IMR-90 (cell line): Measurements from ENCODE around the gene KCTD5. TPM values are rescaled to one million over a fixed set of nuclear protein-coding genes. Genes with fewer than 3 reads are reported as not detected.

Experiments used
- ATAC-seq: fragments of 200-7000 bp; cut with Tn5 transposase; 2 replicates; pipeline ENCODE4 v1.9.1; 2020; ENCODE audit warnings: low read depth, mild to moderate bottlenecking, moderate library complexity
- BruUV-seq: library from RNA; stranded (reverse); fragments of 400-500 nt; replicated peaks from 2 replicates; lab custom pipeline; 2021; lab: Mats Ljungman, UMichigan
- CTCF ChIA-PET: fragments of 300-600 bp; formaldehyde crosslinking; extraction: SDS; loops from one replicate; lab custom pipeline; 2021; ENCODE audit warnings: antibody characterized with exemption; lab: Yijun Ruan, JAX
- POLR2A ChIA-PET: fragments of 300-600 bp; sonication (Branson Sonifier 250); formaldehyde crosslinking; loops from one replicate; lab custom pipeline; 2022; ENCODE audit warnings: antibody characterized with exemption; ENCODE audit not compliant: unreplicated experiment; lab: Charles Lee
- DNase-seq: peaks from one replicate; pipeline ENCODE4 v3.0.0; 2013
- H2AFZ ChIP-seq: replicated peaks from 2 replicates; pipeline ENCODE3; 2013; ENCODE audit warnings: low read length, mild to moderate bottlenecking; ENCODE audit not compliant: poor library complexity
- H2AK5ac ChIP-seq: 2 replicates; pipeline ENCODE4 v1.6.1; 2013; ENCODE audit warnings: low read depth, low read length, inconsistent platforms
- H2AK9ac ChIP-seq: replicated peaks from 2 replicates; pipeline ENCODE3; 2013; ENCODE audit warnings: mild to moderate bottlenecking, low read depth, low read length, moderate library complexity; ENCODE audit not compliant: poor library complexity
- H2BK120ac ChIP-seq: 2 replicates; pipeline ENCODE4 v1.6.1; 2013; ENCODE audit warnings: low read depth, low read length, inconsistent platforms
- H2BK15ac ChIP-seq: 3 replicates; pipeline ENCODE4 v1.6.1; 2013; ENCODE audit warnings: low read depth, low read length, inconsistent platforms
- H2BK20ac ChIP-seq: 2 replicates; pipeline ENCODE4 v1.6.1; 2013; ENCODE audit warnings: low read depth, mild to moderate bottlenecking, inconsistent platforms, low read length, moderate library complexity
- H2BK5ac ChIP-seq: 2 replicates; pipeline ENCODE4 v1.6.1; 2013; ENCODE audit warnings: mild to moderate bottlenecking, low read depth, low read length, inconsistent platforms; ENCODE audit not compliant: poor library complexity, severe bottlenecking
- H3K14ac ChIP-seq: replicated peaks from 2 replicates; pipeline ENCODE4 v1.6.1; 2013; ENCODE audit warnings: low read depth, low read length, inconsistent platforms
- H3K18ac ChIP-seq: 2 replicates; pipeline ENCODE4 v1.6.1; 2013; ENCODE audit warnings: low read depth, low read length, control low read depth
- H3K23ac ChIP-seq: 2 replicates; pipeline ENCODE4 v1.6.1; 2013; ENCODE audit warnings: low read depth, low read length, inconsistent platforms
- H3K27ac ChIP-seq: 2 replicates; pipeline ENCODE4 v1.5.1; 2013; ENCODE audit warnings: mild to moderate bottlenecking, control low read depth, low read length; ENCODE audit not compliant: insufficient read depth
- H3K27me3 ChIP-seq: 2 replicates; pipeline ENCODE4 v1.6.1; 2013; ENCODE audit warnings: low read length; ENCODE audit not compliant: control insufficient read depth, insufficient read depth
- H3K36me3 ChIP-seq: 2 replicates; pipeline ENCODE4 v1.6.1; 2013; ENCODE audit warnings: low read length, mixed read lengths; ENCODE audit not compliant: control insufficient read depth, insufficient read depth
- H3K4ac ChIP-seq: 2 replicates; pipeline ENCODE4 v1.6.1; 2013; ENCODE audit warnings: low read depth, low read length, inconsistent platforms
- H3K4me1 ChIP-seq: 2 replicates; pipeline ENCODE4 v1.6.1; 2013; ENCODE audit warnings: low read length, mixed read lengths; ENCODE audit not compliant: control insufficient read depth, insufficient read depth
- H3K4me2 ChIP-seq: 2 replicates; pipeline ENCODE4 v1.6.1; 2013; ENCODE audit warnings: low read depth, mild to moderate bottlenecking, control low read depth, low read length, moderate library complexity
- H3K4me3 ChIP-seq: 2 replicates; pipeline ENCODE4 v1.5.1; 2013; ENCODE audit warnings: low read depth, mild to moderate bottlenecking, control low read depth, low read length, moderate library complexity; ENCODE audit not compliant: insufficient read depth
- H3K56ac ChIP-seq: 2 replicates; pipeline ENCODE4 v1.6.1; 2013; ENCODE audit warnings: low read length, inconsistent platforms; ENCODE audit not compliant: insufficient read depth; ENCODE audit errors: extremely low read depth
- H3K79me1 ChIP-seq, 2 experiments: 2 replicates each; pipeline ENCODE4 v1.6.1; 2013; ENCODE audit warnings: low read length in 2 of 2, inconsistent platforms in 1 of 2, low read depth in 1 of 2
- H3K9ac ChIP-seq: 2 replicates; pipeline ENCODE4 v1.6.1; 2013; ENCODE audit warnings: low read depth, low read length, control low read depth
- H3K9me1 ChIP-seq: 2 replicates; pipeline ENCODE4 v1.6.1; 2013; ENCODE audit warnings: low read length, inconsistent platforms; ENCODE audit not compliant: insufficient read depth
- H3K9me3 ChIP-seq: 2 replicates; pipeline ENCODE4 v1.6.1; 2013; ENCODE audit warnings: low read length; ENCODE audit not compliant: control insufficient read depth, insufficient read depth
- H4K20me1 ChIP-seq: 2 replicates; pipeline ENCODE4 v1.6.1; 2013; ENCODE audit warnings: low read length, inconsistent platforms; ENCODE audit not compliant: insufficient read depth
- H4K5ac ChIP-seq: 2 replicates; pipeline ENCODE4 v1.6.1; 2013; ENCODE audit warnings: mild to moderate bottlenecking, low read depth, low read length, control low read depth
- H4K8ac ChIP-seq, 2 experiments: 2 replicates each; pipeline ENCODE4 v1.6.1; 2013; ENCODE audit warnings: low read depth in 2 of 2, low read length in 2 of 2, control low read depth in 1 of 2, inconsistent platforms in 1 of 2
- H4K91ac ChIP-seq: 2 replicates; pipeline ENCODE4 v1.6.1; 2013; ENCODE audit warnings: low read depth, low read length, inconsistent platforms; ENCODE audit not compliant: insufficient read depth
- CEBPB ChIP-seq: IDR thresholded peaks from 2 replicates; pipeline ENCODE4 v1.6.1; 2012; ENCODE audit warnings: low read depth, low read length, improper control_type of control experiment
- FOS ChIP-seq: fragments of 150-350 bp; IDR thresholded peaks from 2 replicates; pipeline ENCODE4 v1.6.1; 2016; ENCODE audit warnings: low read depth, low read length
- MAFK ChIP-seq: IDR thresholded peaks from 2 replicates; pipeline ENCODE4 v1.6.1; 2012; ENCODE audit warnings: low read depth, low read length, improper control_type of control experiment
- MAZ ChIP-seq: IDR thresholded peaks from 2 replicates; pipeline ENCODE4 v1.6.1; 2012; ENCODE audit warnings: low read depth, mild to moderate bottlenecking, low read length, improper control_type of control experiment, moderate library complexity, borderline replicate concordance
- WGBS, 2 experiments: methylation state at CpG; one replicate each; pipeline versions ENCODE4 v1.1.5 to v1.1.7; 2013; ENCODE audit warnings: missing lambda C conversion rate in 2 of 2; ENCODE audit not compliant: insufficient read length in 1 of 2; ENCODE audit errors: extremely low coverage in 2 of 2; 5-methylcytosine and 5-hydroxymethylcytosine counted together
- dilution Hi-C: fragments of 300-500 bp; cut with HindIII; formaldehyde crosslinking; loops from one replicate; pipeline ENCODE4 v1.14.3; 2018; ENCODE audit warnings: low sequenced_read_pairs; ENCODE audit not compliant: unreplicated experiment
- in situ Hi-C: fragments of 300-500 bp; cut with MboI; formaldehyde crosslinking; loops from 3 replicates; pipeline ENCODE4 v1.14.3; 2019; ENCODE audit warnings: low sequenced_read_pairs, inconsistent platforms, mixed read lengths
- intact Hi-C: fragments of 100-400 bp; cut with micrococcal nuclease; formaldehyde crosslinking; loops from 2 replicates; pipeline ENCODE4 v1.10.0; 2022
- polyA plus RNA-seq, 3 experiments: library from polyadenylated mRNA; depleted of rRNA; stranded (reverse); fragments of >200 nt; gene quantifications; 2 replicates each; pipeline ENCODE4 v1.2.3, GENCODE V29; 2012; ENCODE audit warnings: low replicate concordance in 1 of 3
- total RNA-seq: library from RNA; depleted of rRNA; stranded (reverse); fragments of >200 nt; gene quantifications from 2 replicates; pipeline ENCODE4 v1.2.3, GENCODE V29; 2012

Gene KCTD5
- total and polyA plus RNA-seq, 2 of the 4 experiments (the other 2 are of a cell fraction), result 17.2 to 56.2 TPM

GRCh38 chr16:2701272-2701671, 18.9 kb downstream of the KCTD5 start:
- Histone ChIP-seq H4K91ac (no peak overlapping the region), H3K9me1 (no peaks in the 10 kb centered on the region; the same call in 1 of the 2 replicates), H3K4me3 (no peak overlapping the region), H3K27ac (no peak overlapping the region), H3K4ac (no peak overlapping the region), H3K14ac (no peak overlapping the region), H3K9ac (no peak overlapping the region), H3K9me3 (no peaks in the 10 kb centered on the region), H3K4me2 (no peak overlapping the region), H2AK9ac (no peak overlapping the region), H2BK15ac (no peak overlapping the region), H2AFZ (no peak overlapping the region), H2AK5ac (no peak overlapping the region), H3K36me3 (peaks cover 68% of the 10 kb centered on the region), H3K56ac (no peak overlapping the region), H4K20me1 (no peaks in the 10 kb centered on the region; the same call in 1 of the 2 replicates), H2BK20ac (no peak overlapping the region), H3K23ac (no peak overlapping the region), H3K79me1 (peaks cover 0 to 15% of the 10 kb centered on the region in 2 experiments; a peak in 3 of 4 replicates), H3K18ac (no peak overlapping the region), H3K27me3 (no peaks in the 10 kb centered on the region), H3K4me1 (no peaks in the 10 kb centered on the region), H4K5ac (no peak overlapping the region), H2BK120ac (no peak overlapping the region), H2BK5ac (no peak overlapping the region), H4K8ac (no peak overlapping the region)
- WGBS, 2 experiments, result 98% methylated on average over 8 of the region's 15 CpGs; no CpG with 5 or more reads in 1 of the 2 experiments
- in situ Hi-C loops, result no loop called here
- ATAC-seq (no peak), DNase-seq (no peak)
- POLR2A ChIA-PET, result no interaction called here
- TF ChIP-seq CEBPB, result no peak
- no peak for TF ChIP-seq MAFK
- no peak for TF ChIP-seq MAZ
- no peak for TF ChIP-seq FOS
- intact Hi-C loops, result no loop called here
- BruUV-seq, result no TSS peak
- dilution Hi-C loops, result no loop called here
- CTCF ChIA-PET, result interaction anchor here (0.6 kb wide), 1 partner anchor 449 kb away, joined by 4 read pairs; no protein-coding TSS in a partner anchor
